OCI-LY1 (cell line): ENCODE data around the gene ZNF229.
"Not testable (repeated sequence)": the region's sequence is repeated elsewhere in the genome, so short reads cannot be mapped to it uniquely, and the experiment has no call there.

ENCODE experiments used
- H2AFZ ChIP-seq: fragments of 200-600 bp; sonication (generic), shearing (Covaris generic); 2 replicates; pipeline ENCODE4 v1.6.0; 2014; ENCODE audit warnings: antibody characterized with exemption, mild to moderate bottlenecking, low read length
- H3F3A ChIP-seq: fragments of 200-600 bp; sonication (generic), shearing (Covaris generic); 2 replicates; pipeline ENCODE4 v1.6.0; 2014; ENCODE audit warnings: mild to moderate bottlenecking, antibody characterized with exemption, low read length, moderate library complexity; ENCODE audit not compliant: insufficient read depth
- H3K27ac ChIP-seq: fragments of 200-600 bp; sonication (generic); 2 replicates; pipeline ENCODE4 v1.5.1; 2014; ENCODE audit warnings: low read length, mixed run types, mild to moderate bottlenecking, low read depth; ENCODE audit not compliant: poor library complexity, severe bottlenecking
- H3K27me3 ChIP-seq: fragments of 200-600 bp; sonication (generic); 2 replicates; pipeline ENCODE4 v1.6.0; 2014; ENCODE audit warnings: antibody characterized with exemption, mild to moderate bottlenecking, low read length, moderate library complexity; ENCODE audit not compliant: insufficient read depth
- H3K36me3 ChIP-seq: fragments of 200-600 bp; sonication (generic); 2 replicates; pipeline ENCODE4 v1.6.1; 2014; ENCODE audit warnings: mild to moderate bottlenecking, antibody characterized with exemption, low read length, moderate library complexity, mixed read lengths; ENCODE audit not compliant: insufficient read depth
- H3K4me1 ChIP-seq: fragments of 200-600 bp; sonication (generic); 2 replicates; pipeline ENCODE4 v1.5.1; 2014; ENCODE audit warnings: mild to moderate bottlenecking, low read length, moderate library complexity; ENCODE audit not compliant: insufficient read depth, severe bottlenecking
- H3K4me2 ChIP-seq: fragments of 200-600 bp; sonication (generic), shearing (Covaris generic); 2 replicates; pipeline ENCODE4 v1.6.1; 2014; ENCODE audit warnings: low read length
- H3K4me3 ChIP-seq: fragments of 200-600 bp; sonication (generic); 2 replicates; pipeline ENCODE4 v1.5.1; 2014; ENCODE audit warnings: low read length, low read depth, mild to moderate bottlenecking, mixed read lengths; ENCODE audit not compliant: poor library complexity, severe bottlenecking
- H3K79me2 ChIP-seq: fragments of 200-600 bp; shearing (Covaris generic); 2 replicates; pipeline ENCODE4 v1.6.1; 2016; ENCODE audit warnings: mixed run types, low read length, mixed read lengths; ENCODE audit not compliant: insufficient read depth
- H3K9ac ChIP-seq: fragments of 200-600 bp; sonication (generic), shearing (Covaris generic); 2 replicates; pipeline ENCODE4 v1.6.1; 2014; ENCODE audit warnings: mild to moderate bottlenecking, low read length, mixed read lengths
- H3K9me2 ChIP-seq: fragments of 200-600 bp; sonication (generic), shearing (Covaris generic); 2 replicates; pipeline ENCODE4 v1.6.1; 2014; ENCODE audit warnings: low read depth, mild to moderate bottlenecking, low read length, mixed read lengths
- H3K9me3 ChIP-seq: fragments of 200-600 bp; shearing (Covaris generic); 2 replicates; pipeline ENCODE4 v1.6.1; 2014; ENCODE audit warnings: low read length, mixed read lengths
- H4K20me1 ChIP-seq: fragments of 200-600 bp; sonication (generic), shearing (Covaris generic); 2 replicates; pipeline ENCODE4 v1.6.0; 2016; ENCODE audit warnings: mild to moderate bottlenecking, low read length; ENCODE audit not compliant: insufficient read depth
- EZH2 ChIP-seq: fragments of 200-600 bp; sonication (generic), shearing (Covaris generic); IDR thresholded peaks from 2 replicates; pipeline ENCODE4 v1.8.0; 2017; ENCODE audit warnings: borderline replicate concordance, mixed run types, mild to moderate bottlenecking, antibody characterized with exemption, low read length, moderate library complexity, mixed read lengths
- TF ChIP-seq, protein P1 (sequence below): fragments of 200-600 bp; sonication (generic), shearing (Covaris generic); IDR thresholded peaks from 2 replicates; pipeline ENCODE4 v1.5.1; 2017; ENCODE audit warnings: mild to moderate bottlenecking, antibody characterized with exemption, low read length, moderate library complexity, mixed read lengths

The ZNF229 gene

GRCh38 chr19:44438441-44438840 is 9.8 kb downstream of the ZNF229 start:
- H3K4me2 ChIP-seq = no peak overlapping the region
- H3K4me3 ChIP-seq = no peak overlapping the region
- no peak for TF ChIP-seq EZH2
- TF ChIP-seq, protein P1, sequence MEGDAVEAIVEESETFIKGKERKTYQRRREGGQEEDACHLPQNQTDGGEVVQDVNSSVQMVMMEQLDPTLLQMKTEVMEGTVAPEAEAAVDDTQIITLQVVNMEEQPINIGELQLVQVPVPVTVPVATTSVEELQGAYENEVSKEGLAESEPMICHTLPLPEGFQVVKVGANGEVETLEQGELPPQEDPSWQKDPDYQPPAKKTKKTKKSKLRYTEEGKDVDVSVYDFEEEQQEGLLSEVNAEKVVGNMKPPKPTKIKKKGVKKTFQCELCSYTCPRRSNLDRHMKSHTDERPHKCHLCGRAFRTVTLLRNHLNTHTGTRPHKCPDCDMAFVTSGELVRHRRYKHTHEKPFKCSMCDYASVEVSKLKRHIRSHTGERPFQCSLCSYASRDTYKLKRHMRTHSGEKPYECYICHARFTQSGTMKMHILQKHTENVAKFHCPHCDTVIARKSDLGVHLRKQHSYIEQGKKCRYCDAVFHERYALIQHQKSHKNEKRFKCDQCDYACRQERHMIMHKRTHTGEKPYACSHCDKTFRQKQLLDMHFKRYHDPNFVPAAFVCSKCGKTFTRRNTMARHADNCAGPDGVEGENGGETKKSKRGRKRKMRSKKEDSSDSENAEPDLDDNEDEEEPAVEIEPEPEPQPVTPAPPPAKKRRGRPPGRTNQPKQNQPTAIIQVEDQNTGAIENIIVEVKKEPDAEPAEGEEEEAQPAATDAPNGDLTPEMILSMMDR = no peak
- no peaks in the 10 kb centered on the region for H3K9me2 ChIP-seq
- no peak overlapping the region for H3K9ac ChIP-seq
- H4K20me1 ChIP-seq = no peaks in the 10 kb centered on the region
- H3F3A ChIP-seq = no peaks in the 10 kb centered on the region
- H3K36me3 ChIP-seq = no peaks in the 10 kb centered on the region
- H3K4me1 ChIP-seq = no peaks in the 10 kb centered on the region
- no peaks in the 10 kb centered on the region for H3K79me2 ChIP-seq
- no peaks in the 10 kb centered on the region for H3K9me3 ChIP-seq
- H2AFZ ChIP-seq = no peak overlapping the region
- H3K27ac ChIP-seq = no peak overlapping the region
- no peaks in the 10 kb centered on the region for H3K27me3 ChIP-seq

DNA sequence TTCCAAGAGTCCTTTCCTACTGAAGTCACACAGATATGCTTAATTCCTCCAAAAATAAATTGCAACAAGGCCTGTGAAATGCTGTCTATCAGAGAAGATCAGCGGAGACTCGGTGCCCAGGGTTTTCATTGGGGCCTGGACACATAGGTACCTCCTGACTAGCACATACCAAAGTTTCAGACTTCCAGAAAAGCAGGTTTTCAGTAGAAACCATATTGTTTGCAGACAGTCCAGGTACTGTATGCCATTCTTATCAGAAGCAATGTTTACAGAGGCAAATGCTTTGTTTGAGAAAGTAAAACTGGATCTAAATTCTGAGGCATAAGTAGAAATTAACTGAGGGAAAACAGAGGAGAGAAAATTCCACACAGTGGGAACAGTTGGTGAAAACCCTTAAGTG is 12.8 kb downstream of the ZNF229 start:
- Histone ChIP-seq H3F3A (no peaks in the 10 kb centered on the region), H3K27me3 (no peaks in the 10 kb centered on the region), H3K4me2 (no peak overlapping the region), H3K4me1 (no peaks in the 10 kb centered on the region), H3K79me2 (no peaks in the 10 kb centered on the region), H3K4me3 (no peak overlapping the region), H3K9ac (no peak overlapping the region), H4K20me1 (no peaks in the 10 kb centered on the region), H2AFZ (no peak overlapping the region), H3K36me3 (no peaks in the 10 kb centered on the region), H3K9me3 (no peaks in the 10 kb centered on the region), H3K27ac (no peak overlapping the region), H3K9me2 (no peaks in the 10 kb centered on the region)
- TF ChIP-seq, protein P1 = no peak
- TF ChIP-seq EZH2 = no peak

GRCh38 chr19:44430956-44431355 is 17.3 kb downstream of the ZNF229 start:
- Histone ChIP-seq H3K27me3 (no peaks in the 10 kb centered on the region), H3K9ac (no peak overlapping the region), H2AFZ (no peak overlapping the region), H3K36me3 (no peaks in the 10 kb centered on the region), H3F3A (no peaks in the 10 kb centered on the region), H4K20me1 (no peaks in the 10 kb centered on the region), H3K4me2 (no peak overlapping the region), H3K27ac (no peak overlapping the region), H3K79me2 (no peaks in the 10 kb centered on the region), H3K4me3 (no peak overlapping the region), H3K9me3 (no peaks in the 10 kb centered on the region), H3K4me1 (no peaks in the 10 kb centered on the region), H3K9me2 (no peaks in the 10 kb centered on the region)
- no peak for TF ChIP-seq EZH2
- TF ChIP-seq, protein P1 = no peak

DNA sequence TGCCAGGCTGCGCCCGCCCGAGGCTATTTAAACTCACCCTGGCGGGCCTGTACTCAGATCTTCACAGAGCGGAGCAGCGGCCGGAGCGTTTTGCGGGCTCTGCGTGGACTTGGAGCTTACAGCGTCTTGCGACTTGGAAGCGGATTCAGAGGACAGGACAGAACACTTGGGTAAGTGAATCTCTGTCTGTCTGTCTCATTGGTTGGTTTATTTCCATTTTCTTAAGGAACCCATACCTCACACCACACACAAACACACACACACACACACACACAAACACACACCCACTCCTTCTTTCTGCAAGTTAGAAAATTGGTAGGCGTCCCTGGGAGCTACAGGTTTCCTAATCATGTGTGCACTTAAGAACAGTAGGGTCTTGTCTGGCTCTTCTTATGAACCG is 32.7 kb downstream of the ZNF229 start:
- not testable (repeated sequence) for H3K9ac ChIP-seq, H3K27ac ChIP-seq, H3K4me3 ChIP-seq, H2AFZ ChIP-seq, H4K20me1 ChIP-seq, H3K36me3 ChIP-seq, H3K9me2 ChIP-seq, H3K4me1 ChIP-seq, H3K9me3 ChIP-seq, H3K4me2 ChIP-seq, H3F3A ChIP-seq, H3K27me3 ChIP-seq, H3K79me2 ChIP-seq
